Fibroblast of skin of left biceps (primary cell): ENCODE results near the gene CDKN1C.

Source experiments
- DNase-seq, 2 experiments: peaks; one replicate each; pipeline ENCODE4 v3.0.0-alpha.2; 2013; ENCODE audit warnings: low read depth in 2 of 2

Gene CDKN1C

GRCh38 chr11:2870460-2870859 lies 15.1 kb downstream of the CDKN1C start:
- DNase-seq = no peak

GRCh38 chr11:2869561-2870427 lies 15.8 kb downstream of the CDKN1C start:
- no peak for DNase-seq

DNA sequence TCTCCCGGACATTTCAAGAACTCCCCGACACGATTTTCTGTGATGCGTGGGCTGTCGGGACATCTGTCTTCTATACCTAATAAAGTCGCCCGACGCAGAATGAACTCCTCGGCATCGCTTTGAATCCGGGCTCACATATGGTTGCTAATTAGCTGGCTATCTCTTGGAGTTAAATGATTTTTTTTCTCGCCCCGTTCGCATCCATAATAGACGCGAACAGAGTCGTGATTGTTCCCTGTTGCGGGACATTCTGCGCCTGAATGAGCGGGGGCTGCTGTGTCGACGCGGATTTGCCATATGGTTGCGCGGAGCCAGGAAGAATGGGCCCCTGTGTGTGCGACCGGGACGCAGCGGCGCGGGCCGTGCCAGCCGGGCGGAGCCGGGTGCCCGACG lies 16.4 kb downstream of the CDKN1C start:
- no peak for DNase-seq

DNA sequence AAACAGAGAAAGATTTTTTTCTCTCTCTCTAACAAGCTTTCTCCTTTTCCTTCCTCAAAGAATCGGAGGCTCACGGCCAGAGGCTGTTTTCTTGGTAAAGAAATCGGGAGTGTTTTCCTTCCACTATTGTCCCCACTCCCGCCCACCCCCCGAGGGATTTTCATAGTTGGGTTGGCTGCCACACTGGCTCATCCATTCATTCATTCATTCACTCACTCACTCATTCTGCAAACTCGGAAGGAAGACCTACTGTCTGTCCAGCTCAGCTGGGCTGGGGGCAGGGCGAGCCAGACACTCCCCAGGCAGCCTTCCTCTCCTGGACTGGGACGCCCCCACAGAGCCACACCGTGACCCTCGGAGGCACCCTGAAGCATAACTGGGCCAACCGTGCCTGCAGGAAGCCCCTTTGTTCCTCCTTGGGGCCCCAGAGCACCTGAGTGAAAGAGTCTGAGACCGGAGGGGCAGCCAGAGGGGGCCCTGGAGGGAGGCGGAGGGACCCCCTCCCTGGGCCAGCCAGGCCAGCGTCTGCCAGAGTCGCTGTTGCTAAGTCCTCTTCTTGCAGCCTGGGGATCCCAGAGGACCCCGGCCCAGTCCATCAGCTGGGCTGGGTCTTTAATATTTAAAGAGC lies 17.0 kb downstream of the CDKN1C start:
- no peak for DNase-seq

DNA sequence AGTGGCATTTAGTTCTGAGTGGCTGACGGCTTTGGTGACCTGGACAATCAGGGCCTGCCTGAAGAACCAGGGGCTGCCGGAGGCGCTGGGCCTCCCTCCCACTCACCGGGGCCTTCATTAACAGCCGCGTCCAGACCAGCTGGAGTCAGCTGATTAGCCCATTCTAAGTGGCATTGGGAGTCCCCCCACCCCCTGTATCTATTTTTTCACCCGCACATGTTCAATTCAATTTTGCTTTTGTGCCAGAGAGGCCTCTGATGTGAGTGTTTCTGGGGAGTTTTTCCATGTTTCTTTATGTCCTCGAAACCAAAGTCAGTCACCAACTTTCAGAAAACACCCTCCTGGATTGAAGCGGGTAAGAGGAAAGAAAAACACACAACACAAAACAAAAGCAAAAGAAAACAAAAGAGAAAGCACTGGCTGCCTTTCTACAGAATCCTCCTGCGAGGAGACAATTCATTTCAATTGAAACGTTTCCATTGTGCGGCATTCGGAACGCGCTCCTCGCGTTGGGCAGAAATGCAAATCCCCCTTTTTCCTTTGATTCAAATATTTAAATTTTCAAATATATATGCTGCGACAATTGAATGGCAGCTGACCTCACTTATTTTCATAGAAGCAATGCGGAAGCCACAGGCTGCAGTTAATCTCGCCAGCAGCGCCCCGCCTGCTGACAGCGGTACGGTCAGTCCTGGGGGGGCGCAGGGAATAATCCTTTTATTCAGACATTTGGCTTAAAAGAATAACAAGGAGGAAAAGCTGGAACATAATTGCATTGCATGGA lies 17.7 kb downstream of the CDKN1C start:
- DNase-seq = no peak

DNA sequence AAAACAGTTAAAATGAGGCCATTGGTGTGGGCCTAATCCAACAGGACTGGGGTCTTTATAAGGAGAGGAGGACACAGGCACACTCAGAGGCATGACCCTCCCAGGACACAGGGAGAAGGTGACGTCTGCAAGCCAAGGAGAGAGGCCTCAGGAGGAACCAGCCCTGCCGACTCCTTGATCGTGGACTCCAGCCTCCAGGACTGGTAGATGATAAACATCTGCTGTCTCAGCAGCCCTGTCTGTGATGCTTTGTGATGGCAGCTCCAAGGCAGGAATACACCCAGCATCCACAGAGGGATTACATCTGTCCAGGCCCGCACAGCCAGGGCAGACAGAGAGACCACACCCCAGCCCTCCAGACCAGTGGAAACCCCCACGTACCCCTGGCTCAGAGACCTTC lies 18.4 kb downstream of the CDKN1C start:
- DNase-seq = no peak

- DNase-seq = no peak
Observed at GRCh38 chr11:2865922-2866577, 19.5 kb downstream of the CDKN1C start.

GRCh38 chr11:2864901-2865300 lies 20.7 kb downstream of the CDKN1C start:
- no peak for DNase-seq

GRCh38 chr11:2863276-2863618 lies 22.3 kb downstream of the CDKN1C start:
- no peak for DNase-seq

- DNase-seq = no peak
Observed at GRCh38 chr11:2862395-2863275, 22.9 kb downstream of the CDKN1C start.

DNA sequence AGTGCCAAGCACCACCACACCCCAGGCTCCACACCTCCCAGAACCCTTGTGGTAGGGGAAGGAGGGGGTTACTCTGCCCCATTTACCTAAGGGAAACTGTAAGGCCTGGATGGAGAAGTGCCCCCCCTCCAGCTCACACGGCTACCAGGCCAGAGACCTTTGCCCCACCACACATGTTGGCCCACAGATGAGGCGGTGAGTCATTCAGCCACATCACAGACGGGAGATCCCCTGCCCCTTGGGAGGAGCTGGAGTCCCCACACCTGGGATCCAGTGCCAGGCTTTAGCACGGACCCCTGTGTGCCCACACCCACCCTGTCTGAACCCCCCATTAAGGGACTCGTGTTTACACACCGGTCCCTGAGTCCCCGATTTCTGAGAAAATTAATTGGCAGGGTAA lies 24.9 kb downstream of the CDKN1C start:
- DNase-seq = no peak

- no peak for DNase-seq
Observed at GRCh38 chr11:2859699-2860037, 25.9 kb downstream of the CDKN1C start.

DNA sequence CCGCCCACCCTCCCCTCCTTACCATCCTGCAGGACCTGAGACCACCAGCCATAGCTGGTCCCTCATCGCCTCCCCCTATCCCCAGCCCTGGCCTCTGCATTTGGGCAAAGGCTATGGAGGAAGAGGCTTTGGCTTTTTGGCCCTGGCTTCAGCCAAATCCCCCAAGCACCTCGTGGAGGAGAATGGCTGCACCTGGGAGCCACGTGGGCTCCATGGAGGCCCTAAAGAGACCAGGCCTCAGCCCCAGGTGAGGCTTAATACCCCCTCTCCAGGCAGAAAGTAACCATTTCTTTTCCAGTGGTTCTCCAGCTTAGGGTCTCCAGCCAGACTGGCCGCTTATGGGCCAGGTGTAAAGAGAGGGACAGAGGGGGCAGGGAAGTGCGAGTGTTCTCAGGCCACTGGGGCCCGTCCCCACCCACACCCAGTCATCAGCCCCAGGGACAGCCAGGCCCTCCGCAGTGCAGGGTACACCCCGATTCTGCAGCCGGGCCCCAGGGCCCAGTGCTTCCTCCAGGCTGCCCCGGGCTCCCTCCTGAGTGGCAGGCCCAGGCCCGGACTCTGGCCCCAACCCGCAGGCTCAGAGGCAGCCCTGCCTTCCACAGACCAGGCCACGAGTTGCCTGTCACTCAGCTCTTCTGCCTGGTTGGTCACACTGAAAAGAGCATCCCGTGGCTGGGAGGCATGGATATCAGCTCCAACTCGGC lies 26.4 kb downstream of the CDKN1C start:
- no peak for DNase-seq

- DNase-seq = no peak
Observed at GRCh38 chr11:2857918-2858317, 27.7 kb downstream of the CDKN1C start.

- no peak for DNase-seq
Observed at GRCh38 chr11:2857276-2857675, 28.3 kb downstream of the CDKN1C start.

GRCh38 chr11:2855162-2855561 lies 30.4 kb downstream of the CDKN1C start:
- no peak for DNase-seq

DNA sequence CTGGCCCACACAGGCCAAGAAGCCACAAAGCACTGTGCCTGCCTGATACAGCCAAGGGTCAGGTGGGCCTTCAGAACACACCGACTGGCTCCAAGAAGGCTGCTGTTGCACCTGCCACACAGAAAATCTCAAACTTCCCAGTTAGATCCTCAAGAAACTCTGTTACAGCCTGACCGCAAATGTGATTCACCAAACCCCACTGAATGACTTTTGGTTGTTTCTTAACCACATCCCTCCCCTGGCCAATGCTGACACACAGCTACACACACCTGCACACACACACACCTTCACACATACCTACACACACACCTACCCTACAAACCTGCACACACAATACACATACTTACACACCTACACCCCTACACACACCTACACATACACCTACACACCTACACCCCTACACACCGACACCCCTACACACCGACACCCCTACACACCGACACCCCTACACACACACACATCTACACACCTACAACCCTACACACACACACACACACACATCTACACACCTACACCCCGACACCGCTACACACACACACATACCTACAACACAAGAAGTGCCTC lies 31.5 kb downstream of the CDKN1C start:
- DNase-seq = no peak

DNA sequence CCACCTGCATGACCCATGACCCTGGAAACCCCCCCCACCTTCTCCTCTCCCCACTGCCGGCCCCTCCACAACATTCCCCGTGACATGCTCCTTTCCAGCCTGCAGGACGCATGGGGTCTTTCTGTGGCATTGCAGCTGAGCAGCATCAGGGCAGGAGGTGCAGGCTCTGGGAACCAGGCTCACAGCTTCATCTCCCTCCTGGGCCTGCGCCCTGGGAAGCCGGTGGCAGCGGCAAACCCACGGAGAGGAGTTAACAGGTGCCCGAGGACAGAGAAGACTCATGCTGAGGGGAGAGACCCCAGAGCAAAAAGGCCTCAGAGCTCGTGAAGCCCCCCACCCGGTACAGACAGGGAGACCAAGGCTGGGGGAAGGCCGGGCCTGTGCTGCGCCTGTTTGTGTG lies 32.2 kb downstream of the CDKN1C start:
- DNase-seq = no peak

GRCh38 chr11:2849994-2850770 lies 35.4 kb downstream of the CDKN1C start:
- no peak for DNase-seq

GRCh38 chr11:2848497-2848896 lies 37.1 kb downstream of the CDKN1C start:
- no peak for DNase-seq
